Breast epithelium (tissue), 4 donors: ENCODE results near the gene CEBPA. TPM values are rescaled to one million over a fixed set of nuclear protein-coding genes. Genes with fewer than 3 reads are reported as not detected.

Source experiments
- DNase-seq, 2 donors: peaks; one replicate each; pipeline ENCODE4 v3.0.0-alpha.2; 2019; ENCODE audit warnings: low spot score in 2 of 2
- H3K27ac ChIP-seq, 2 donors: fragments of 200-600 bp; sonication (generic) in 1 of 2; one replicate each; pipeline ENCODE4 v1.5.1; 2016 to 2019; ENCODE audit warnings: mild to moderate bottlenecking in 1 of 2
- H3K27me3 ChIP-seq, 2 donors: fragments of 200-600 bp; sonication (generic) in 1 of 2; one replicate each; pipeline versions ENCODE4 v1.5.1 to v1.6.0; 2017 to 2019; ENCODE audit warnings: control low read depth in 1 of 2, mild to moderate bottlenecking in 1 of 2
- H3K36me3 ChIP-seq: fragments of 200-600 bp; one replicate; pipeline ENCODE4 v1.5.1; 2019
- H3K4me1 ChIP-seq, 2 donors: fragments of 200-600 bp; sonication (generic); one replicate each; pipeline ENCODE4 v1.5.1; 2016 to 2019; ENCODE audit warnings: control low read depth in 1 of 2
- H3K4me3 ChIP-seq, 3 donors: fragments of 200-600 bp; sonication (generic); 1 replicate in 2 of 3; 2 replicates in 1 of 3; pipeline ENCODE4 v1.5.1; 2016 to 2019; ENCODE audit warnings: mild to moderate bottlenecking in 3 of 3, moderate library complexity in 2 of 3
- H3K9me3 ChIP-seq, 2 donors: fragments of 200-600 bp; sonication (generic) in 1 of 2; one replicate each; pipeline ENCODE4 v1.5.1; 2016 to 2019; ENCODE audit warnings: control low read depth in 1 of 2
- CTCF ChIP-seq, 3 donors: fragments of 450-650 bp; IDR thresholded peaks; one replicate each; pipeline ENCODE4 v1.5.1; 2016 to 2017; ENCODE audit warnings: antibody characterized with exemption in 3 of 3, mild to moderate bottlenecking in 3 of 3, moderate library complexity in 3 of 3
- POLR2A ChIP-seq: fragments of 450-650 bp; IDR thresholded peaks from one replicate; pipeline ENCODE4 v1.6.1; 2016; ENCODE audit warnings: antibody characterized with exemption, mild to moderate bottlenecking, moderate library complexity
- POLR2AphosphoS5 ChIP-seq, 3 donors: sonication (generic); formaldehyde crosslinking; IDR thresholded peaks; one replicate each; pipeline ENCODE4 v1.6.1; 2017; ENCODE audit warnings: antibody characterized with exemption in 3 of 3
- intact Hi-C: fragments of 100-400 bp; cut with DNase I; formaldehyde crosslinking; loops from one replicate; pipeline ENCODE4 v1.15.1; 2023; ENCODE audit warnings: low total_unique reads
- total RNA-seq, 3 donors: library from RNA; depleted of rRNA; stranded (reverse); fragments of >200 nt; gene quantifications; one replicate each; pipeline ENCODE4 v1.1.0, GENCODE V29; 2016

CEBPA gene
- total RNA-seq, 3 donors from 2014 or later = 35.1 to 263 (median 67.5) TPM

- Histone ChIP-seq H3K9me3 (peaks cover 4 to 5% of the 10 kb centered on the region in 2 donors), H3K4me3 (no peak overlapping the region), H3K27ac (no peak overlapping the region), H3K27me3 (no peaks in the 10 kb centered on the region), H3K36me3 (no peaks in the 10 kb centered on the region), H3K4me1 (no peaks in the 10 kb centered on the region)
- DNase-seq = no peak
- intact Hi-C loops = no loop called here
- no peak for TF ChIP-seq CTCF (IDR thresholded peaks at IDR 0.05)
- TF ChIP-seq POLR2A = no peak
- TF ChIP-seq POLR2AphosphoS5 (IDR thresholded peaks at IDR 0.05) = no peak
Measured at GRCh38 chr19:33283589-33283988, 18.7 kb downstream of the CEBPA start.

- Histone ChIP-seq H3K27ac (no peak overlapping the region), H3K4me1 (no peaks in the 10 kb centered on the region), H3K27me3 (no peaks in the 10 kb centered on the region), H3K4me3 (no peak overlapping the region), H3K9me3 (no peaks in the 10 kb centered on the region), H3K36me3 (no peaks in the 10 kb centered on the region)
- no peak for TF ChIP-seq POLR2A
- no peak for TF ChIP-seq POLR2AphosphoS5 (IDR thresholded peaks at IDR 0.05)
- TF ChIP-seq CTCF (IDR thresholded peaks at IDR 0.05) = no peak
- DNase-seq = no peak
- intact Hi-C loops = no loop called here
Measured at GRCh38 chr19:33282036-33282671, 20.2 kb downstream of the CEBPA start.

- H3K27ac ChIP-seq = no peak overlapping the region
- intact Hi-C loops = no loop called here
Measured at GRCh38 chr19:33281296-33281926, 20.9 kb downstream of the CEBPA start.

GRCh38 chr19:33280351-33280921 is 21.9 kb downstream of the CEBPA start:
- Histone ChIP-seq H3K4me3 (no peak overlapping the region), H3K4me1 (no peaks in the 10 kb centered on the region), H3K27ac (no peak overlapping the region), H3K27me3 (no peaks in the 10 kb centered on the region), H3K36me3 (no peaks in the 10 kb centered on the region), H3K9me3 (no peaks in the 10 kb centered on the region)
- TF ChIP-seq CTCF (IDR thresholded peaks at IDR 0.05) (no peak), POLR2A (no peak), POLR2AphosphoS5 (IDR thresholded peaks at IDR 0.05) (no peak)
- DNase-seq = no peak
- intact Hi-C loops = no loop called here

More at GRCh38 chr19:33281296-33281926, 20.9 kb downstream of the CEBPA start:
- Histone ChIP-seq H3K36me3 (no peaks in the 10 kb centered on the region), H3K4me3 (no peak overlapping the region), H3K4me1 (no peaks in the 10 kb centered on the region), H3K9me3 (no peaks in the 10 kb centered on the region), H3K27me3 (no peaks in the 10 kb centered on the region)
- DNase-seq = no peak
- no peak for TF ChIP-seq POLR2A
- no peak for TF ChIP-seq POLR2AphosphoS5 (IDR thresholded peaks at IDR 0.05)
- no peak for TF ChIP-seq CTCF (IDR thresholded peaks at IDR 0.05)
